ENCODE measurements around the gene PRTN3.

PRTN3 gene

DNA sequence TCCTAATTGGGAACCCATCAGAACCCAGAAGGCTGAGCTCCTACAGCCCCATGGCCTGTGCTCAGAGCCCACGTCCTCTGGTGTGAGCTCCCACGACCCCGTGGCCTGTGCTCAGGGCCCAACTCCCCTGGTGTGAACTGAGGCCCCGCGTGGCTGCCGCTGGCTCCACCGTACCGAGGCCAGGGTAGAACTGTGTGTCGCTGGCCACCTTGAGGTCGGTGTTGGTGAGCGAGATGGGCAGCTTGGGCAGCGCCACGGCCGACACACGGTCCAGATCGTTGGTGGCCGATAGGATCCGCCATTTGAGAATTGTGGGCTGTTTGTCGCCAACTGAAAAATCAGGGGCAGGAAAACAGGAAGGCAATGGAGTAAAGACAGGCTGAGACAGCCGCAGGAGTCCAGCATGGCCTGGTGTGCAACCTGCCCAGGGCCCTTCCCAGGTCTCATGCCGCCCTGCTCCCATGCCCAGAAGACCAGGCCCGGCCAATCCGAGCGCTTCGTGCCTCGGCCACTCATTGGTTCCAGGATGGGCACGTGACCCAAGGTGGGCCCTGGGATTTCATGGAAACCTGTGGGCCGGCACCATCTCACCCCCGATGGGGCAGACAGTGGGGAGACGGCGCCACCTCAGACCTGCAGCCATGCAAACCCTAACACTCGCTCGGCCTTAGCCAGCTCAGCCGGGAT lies 40.7 kb downstream of the PRTN3 start:
- CTCF ChIA-PET: no interaction called here
- POLR2A ChIA-PET: interaction anchor here (0.7 to 1.5 kb wide), 2 partner anchors 12 to 28 kb away, joined by 3 to 4 read pairs; partner anchors contain the start of gene RNU6-9
- DNase-seq (ENCODE audit: extremely low spot score): no peak
- TF ChIP-seq SUZ12 (IDR thresholded peaks at IDR 0.05) (no peak), FOXA1 (IDR thresholded peaks at IDR 0.05) (no peak), ELF4 (IDR thresholded peaks at IDR 0.05) (no peak), HDGF (IDR thresholded peaks at IDR 0.05; ENCODE audit: borderline replicate concordance) (no peak), ZNF384 (IDR thresholded peaks at IDR 0.05) (no peak), ARNT (IDR thresholded peaks at IDR 0.05) (no peak), BHLHE40 (IDR thresholded peaks at IDR 0.05; ENCODE audit: borderline replicate concordance) (no peak), NFRKB (IDR thresholded peaks at IDR 0.05) (no peak), L3MBTL2 (conservative IDR thresholded peaks at IDR 0.05) (no peak), FOXK2 (IDR thresholded peaks at IDR 0.05) (no peak), CTBP1 (IDR thresholded peaks at IDR 0.05; ENCODE audit: borderline replicate concordance) (no peak), FOXM1 (IDR thresholded peaks at IDR 0.05; ENCODE audit: borderline replicate concordance) (no peak), TARDBP (IDR thresholded peaks at IDR 0.05) (no peak)
- TF ChIP-seq, protein P1, sequence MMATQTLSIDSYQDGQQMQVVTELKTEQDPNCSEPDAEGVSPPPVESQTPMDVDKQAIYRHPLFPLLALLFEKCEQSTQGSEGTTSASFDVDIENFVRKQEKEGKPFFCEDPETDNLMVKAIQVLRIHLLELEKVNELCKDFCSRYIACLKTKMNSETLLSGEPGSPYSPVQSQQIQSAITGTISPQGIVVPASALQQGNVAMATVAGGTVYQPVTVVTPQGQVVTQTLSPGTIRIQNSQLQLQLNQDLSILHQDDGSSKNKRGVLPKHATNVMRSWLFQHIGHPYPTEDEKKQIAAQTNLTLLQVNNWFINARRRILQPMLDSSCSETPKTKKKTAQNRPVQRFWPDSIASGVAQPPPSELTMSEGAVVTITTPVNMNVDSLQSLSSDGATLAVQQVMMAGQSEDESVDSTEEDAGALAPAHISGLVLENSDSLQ (IDR thresholded peaks at IDR 0.05): no peak

DNA sequence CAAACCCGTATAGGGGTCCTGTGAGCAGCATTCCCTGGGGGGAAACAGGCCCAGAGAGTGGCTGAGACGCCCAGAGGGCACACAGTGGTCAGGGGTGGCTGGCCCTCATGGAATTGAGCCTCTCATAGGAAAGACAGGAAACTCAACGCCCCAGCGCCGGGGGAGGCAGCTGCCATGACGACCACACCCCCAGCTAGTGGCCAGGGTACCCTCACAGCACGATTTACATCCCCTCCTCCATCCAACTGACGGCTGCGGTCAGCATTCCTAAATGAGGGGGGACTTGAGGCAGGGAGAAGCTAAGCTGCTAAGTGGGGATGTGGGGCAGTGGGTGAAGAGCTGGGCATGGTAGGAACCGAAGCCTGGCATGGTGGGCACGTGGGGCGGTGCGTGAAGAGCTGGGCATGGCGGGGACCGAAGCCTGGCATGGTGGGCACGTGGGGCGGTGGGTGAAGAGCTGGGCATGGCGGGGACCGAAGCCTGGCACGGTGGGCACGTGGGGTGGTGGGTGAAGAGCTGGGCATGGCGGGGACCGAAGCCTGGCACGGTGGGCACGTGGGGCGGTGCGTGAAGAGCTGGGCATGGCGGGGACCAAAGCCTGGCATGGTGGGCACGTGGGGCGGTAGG lies 42.2 kb downstream of the PRTN3 start:
- ChIA-PET POLR2A (interaction anchor here (1.5 kb wide), 1 partner anchor 10 kb away, joined by 4 read pairs; the partner anchor contains the start of genes MED16 and RNU6-9), CTCF (no interaction called here)

DNA sequence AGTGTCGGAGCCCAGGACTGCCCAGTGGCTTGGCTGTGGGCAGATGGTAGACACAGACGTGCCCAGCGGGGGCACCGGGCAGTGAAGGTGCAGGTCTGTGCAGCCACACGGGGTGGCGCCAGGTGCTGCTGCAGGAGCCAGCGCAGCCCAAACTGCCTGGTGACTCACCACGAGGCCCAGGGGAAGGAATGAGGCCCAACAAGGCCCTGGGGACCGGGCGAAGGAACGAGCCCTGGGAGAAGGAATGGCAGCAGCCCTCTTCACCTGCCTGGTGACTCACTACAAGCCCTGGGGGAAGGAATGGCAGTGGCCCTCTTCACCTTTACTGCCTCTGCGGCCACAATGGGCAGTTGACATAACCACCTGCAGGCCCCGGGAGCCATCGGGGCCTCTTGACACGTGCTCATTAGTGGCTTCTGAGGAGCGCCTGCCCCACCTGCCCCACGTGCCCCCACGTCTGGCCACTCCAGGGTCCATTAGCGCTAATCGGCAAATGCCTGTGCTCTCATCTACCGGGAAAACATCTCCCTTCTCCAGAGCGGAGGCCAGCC lies 42.9 kb downstream of the PRTN3 start:
- POLR2A ChIA-PET: interaction anchor here (1.5 kb wide), 1 partner anchor 9 kb away, joined by 4 read pairs; the partner anchor contains the start of genes MED16 and RNU6-9

More for the DNA sequence above, 42.2 kb downstream of the PRTN3 start:
- TF ChIP-seq CTBP1 (IDR thresholded peaks at IDR 0.05; ENCODE audit: borderline replicate concordance) (no peak), ELF4 (IDR thresholded peaks at IDR 0.05) (no peak), FOXM1 (IDR thresholded peaks at IDR 0.05; ENCODE audit: borderline replicate concordance) (no peak), FOXK2 (IDR thresholded peaks at IDR 0.05) (no peak), ARNT (IDR thresholded peaks at IDR 0.05) (no peak), LEF1 (IDR thresholded peaks at IDR 0.05; ENCODE audit: borderline replicate concordance) (no peak), ZNF384 (IDR thresholded peaks at IDR 0.05) (no peak), L3MBTL2 (conservative IDR thresholded peaks at IDR 0.05) (no peak), NFRKB (IDR thresholded peaks at IDR 0.05) (no peak), HDGF (IDR thresholded peaks at IDR 0.05; ENCODE audit: borderline replicate concordance) (no peak), FOXA1 (IDR thresholded peaks at IDR 0.05) (no peak), TARDBP (IDR thresholded peaks at IDR 0.05) (no peak), BHLHE40 (IDR thresholded peaks at IDR 0.05; ENCODE audit: borderline replicate concordance) (no peak)
- DNase-seq (ENCODE audit: extremely low spot score): no peak

DNA sequence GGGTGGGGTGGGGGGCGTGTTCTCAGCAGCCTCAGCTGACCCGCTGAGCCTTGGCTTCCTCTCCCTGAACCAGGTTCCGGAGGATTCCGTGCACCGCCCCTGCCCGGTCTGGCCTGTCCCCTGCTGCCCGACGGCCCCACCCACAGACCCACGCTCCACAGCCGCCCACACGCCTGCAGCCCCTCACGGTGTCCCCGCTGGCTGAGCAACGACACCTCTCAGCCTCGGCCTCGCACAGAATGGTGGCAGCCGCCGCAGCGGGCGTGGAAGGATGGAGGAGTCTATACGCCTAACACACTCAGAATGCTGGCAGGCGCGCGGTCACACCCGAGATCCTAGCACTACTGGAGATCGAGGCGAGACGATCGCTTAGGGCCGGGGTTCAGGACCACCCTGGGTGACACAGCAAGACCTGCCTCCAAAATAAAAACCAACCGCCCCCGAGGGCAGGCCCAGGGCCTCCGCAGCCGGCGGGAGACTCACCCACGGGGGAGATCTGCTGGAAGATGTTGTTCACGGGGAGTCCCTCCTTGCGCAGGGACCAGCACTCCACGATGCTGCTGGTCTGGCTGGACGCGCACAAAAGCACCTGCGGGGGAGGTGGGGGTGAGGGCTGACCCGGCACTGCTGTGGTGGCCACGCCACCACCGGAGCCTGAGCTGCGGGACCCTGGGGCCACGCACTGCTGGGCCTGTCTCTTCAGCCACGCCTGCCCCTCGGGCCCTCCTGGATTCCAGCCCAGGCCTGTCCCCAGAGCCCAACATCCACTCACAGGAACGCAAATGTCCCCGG lies 43.8 kb downstream of the PRTN3 start:
- DNase-seq (ENCODE audit: extremely low spot score): no peak
- no peak for TF ChIP-seq FOXA1 (IDR thresholded peaks at IDR 0.05)
- no peak for TF ChIP-seq NFRKB (IDR thresholded peaks at IDR 0.05)
- TF ChIP-seq FOXK2 (IDR thresholded peaks at IDR 0.05): no peak
- TF ChIP-seq, protein P1 (IDR thresholded peaks at IDR 0.05): no peak
- TF ChIP-seq ZNF384 (IDR thresholded peaks at IDR 0.05): no peak
- ChIA-PET POLR2A (no interaction called here), CTCF (no interaction called here)

More for the DNA sequence above, 42.9 kb downstream of the PRTN3 start:
- DNase-seq (ENCODE audit: extremely low spot score): no peak
- CTCF ChIA-PET: interaction anchor here (0.5 kb wide), 1 partner anchor 10 kb away, joined by 4 read pairs; no protein-coding TSS in a partner anchor
- TF ChIP-seq, protein P1 (IDR thresholded peaks at IDR 0.05): no peak
- TF ChIP-seq L3MBTL2 (conservative IDR thresholded peaks at IDR 0.05): no peak
- no peak for TF ChIP-seq FOXA1 (IDR thresholded peaks at IDR 0.05)
- no peak for TF ChIP-seq SP1 (IDR thresholded peaks at IDR 0.05)
- TF ChIP-seq FOXK2 (IDR thresholded peaks at IDR 0.05): no peak
- TF ChIP-seq ZNF384 (IDR thresholded peaks at IDR 0.05): no peak
- no peak for TF ChIP-seq TARDBP (IDR thresholded peaks at IDR 0.05)
- TF ChIP-seq FOXM1 (IDR thresholded peaks at IDR 0.05; ENCODE audit: borderline replicate concordance): no peak
- TF ChIP-seq SUZ12 (IDR thresholded peaks at IDR 0.05): no peak
- TF ChIP-seq HDGF (IDR thresholded peaks at IDR 0.05; ENCODE audit: borderline replicate concordance): no peak

DNA sequence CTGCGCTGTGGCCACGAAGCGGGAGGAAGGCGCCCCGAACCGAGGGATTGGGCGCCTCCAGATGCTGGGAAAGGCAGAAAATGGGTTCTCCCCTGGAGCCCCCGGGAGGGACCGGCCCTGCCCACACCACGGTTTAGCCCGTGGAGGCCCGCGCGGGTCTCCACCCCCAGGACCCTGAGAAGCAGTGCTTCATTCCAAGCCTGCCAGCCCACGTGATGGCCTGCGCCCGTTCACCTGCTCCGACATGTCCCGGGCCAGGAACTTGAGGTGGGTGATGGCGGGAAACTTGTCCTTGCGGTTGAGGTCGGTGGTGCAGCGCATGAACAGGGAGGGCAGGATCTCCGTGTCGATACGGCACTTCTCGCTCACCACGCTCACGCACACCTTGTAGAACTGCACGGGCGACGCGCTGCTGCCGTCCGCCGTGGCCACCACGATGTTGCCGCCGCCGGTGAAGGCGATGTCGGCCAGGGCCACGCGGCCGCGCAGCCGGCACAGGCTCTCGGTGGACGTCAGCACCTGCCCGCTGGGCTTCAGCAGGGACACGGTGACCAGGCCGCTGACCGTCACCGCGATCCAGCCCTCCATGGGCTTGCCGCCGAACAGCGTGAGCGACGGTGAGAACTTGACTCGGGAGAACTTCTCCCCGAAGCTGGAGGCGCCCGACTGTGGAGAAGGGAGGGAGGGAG lies 44.9 kb downstream of the PRTN3 start:
- ChIA-PET POLR2A (no interaction called here), CTCF (no interaction called here)
- TF ChIP-seq L3MBTL2 (conservative IDR thresholded peaks at IDR 0.05) (no peak), FOXK2 (IDR thresholded peaks at IDR 0.05) (no peak), NFRKB (IDR thresholded peaks at IDR 0.05) (no peak), ELF4 (IDR thresholded peaks at IDR 0.05) (no peak), TARDBP (IDR thresholded peaks at IDR 0.05) (no peak), SUZ12 (IDR thresholded peaks at IDR 0.05) (no peak), CTBP1 (IDR thresholded peaks at IDR 0.05; ENCODE audit: borderline replicate concordance) (no peak), SP1 (IDR thresholded peaks at IDR 0.05) (no peak), FOXM1 (IDR thresholded peaks at IDR 0.05; ENCODE audit: borderline replicate concordance) (no peak), BHLHE40 (IDR thresholded peaks at IDR 0.05; ENCODE audit: borderline replicate concordance) (no peak), HDGF (IDR thresholded peaks at IDR 0.05; ENCODE audit: borderline replicate concordance) (no peak), LEF1 (IDR thresholded peaks at IDR 0.05; ENCODE audit: borderline replicate concordance) (no peak)
- TF ChIP-seq, protein P1 (IDR thresholded peaks at IDR 0.05): no peak
- no peak for DNase-seq (ENCODE audit: extremely low spot score)
